Esophagus (tissue), 2 donors: Measurements from ENCODE around the gene IFIT3. TPM values are rescaled to one million over a fixed set of nuclear protein-coding genes. Genes with fewer than 3 reads are reported as not detected.
"Not testable (repeated sequence)": the region's sequence is repeated elsewhere in the genome, so short reads cannot be mapped to it uniquely, and the experiment has no call there.

ENCODE experiments used
- H3K27ac ChIP-seq, 2 donors: one replicate each; pipeline ENCODE4 v1.5.1; 2013; ENCODE audit warnings: low read depth in 2 of 2, mild to moderate bottlenecking in 2 of 2, inconsistent platforms in 1 of 2, low read length in 1 of 2, moderate library complexity in 1 of 2
- H3K27me3 ChIP-seq, 2 donors: one replicate each; pipeline ENCODE4 v1.6.1; 2013; ENCODE audit warnings: low read length in 2 of 2, control low read depth in 1 of 2, mild to moderate bottlenecking in 1 of 2; ENCODE audit not compliant: insufficient read depth in 2 of 2, control insufficient read depth in 1 of 2
- H3K36me3 ChIP-seq, 2 donors: one replicate each; pipeline ENCODE4 v1.6.1; 2013; ENCODE audit warnings: low read length in 1 of 2; ENCODE audit not compliant: control insufficient read depth in 2 of 2, insufficient read depth in 2 of 2
- H3K4me1 ChIP-seq, 2 donors: one replicate each; pipeline ENCODE4 v1.6.1; 2013; ENCODE audit warnings: low read length in 1 of 2; ENCODE audit not compliant: control insufficient read depth in 2 of 2, insufficient read depth in 2 of 2
- H3K4me3 ChIP-seq, 2 donors: one replicate each; pipeline ENCODE4 v1.5.1; 2013; ENCODE audit warnings: low read length in 2 of 2, mild to moderate bottlenecking in 2 of 2, low read depth in 1 of 2, moderate library complexity in 1 of 2
- H3K9me3 ChIP-seq, 2 donors: one replicate each; pipeline ENCODE4 v1.6.1; 2013; ENCODE audit warnings: mild to moderate bottlenecking in 2 of 2, low read depth in 1 of 2, low read length in 1 of 2, moderate library complexity in 1 of 2; ENCODE audit not compliant: control insufficient read depth in 2 of 2, insufficient read depth in 1 of 2
- WGBS, 2 donors: extraction: QIAGEN DNeasy Blood & Tissue Kit; methylation state at CpG; one replicate each; pipeline ENCODE4 v1.1.7; 2013; 5-methylcytosine and 5-hydroxymethylcytosine counted together
- polyA plus RNA-seq, 2 donors: library from polyadenylated mRNA; stranded (reverse); fragments of 200-250 nt; gene quantifications; one replicate each; pipeline ENCODE4 v1.2.3, GENCODE V29; 2013
- donor health status: healthy with polysubstance abuse.
- donor health status: Bipolar disorder and iron deficiency.

IFIT3 gene
- polyA plus RNA-seq, 2 donors, result 1.4 to 2.6 TPM

DNA sequence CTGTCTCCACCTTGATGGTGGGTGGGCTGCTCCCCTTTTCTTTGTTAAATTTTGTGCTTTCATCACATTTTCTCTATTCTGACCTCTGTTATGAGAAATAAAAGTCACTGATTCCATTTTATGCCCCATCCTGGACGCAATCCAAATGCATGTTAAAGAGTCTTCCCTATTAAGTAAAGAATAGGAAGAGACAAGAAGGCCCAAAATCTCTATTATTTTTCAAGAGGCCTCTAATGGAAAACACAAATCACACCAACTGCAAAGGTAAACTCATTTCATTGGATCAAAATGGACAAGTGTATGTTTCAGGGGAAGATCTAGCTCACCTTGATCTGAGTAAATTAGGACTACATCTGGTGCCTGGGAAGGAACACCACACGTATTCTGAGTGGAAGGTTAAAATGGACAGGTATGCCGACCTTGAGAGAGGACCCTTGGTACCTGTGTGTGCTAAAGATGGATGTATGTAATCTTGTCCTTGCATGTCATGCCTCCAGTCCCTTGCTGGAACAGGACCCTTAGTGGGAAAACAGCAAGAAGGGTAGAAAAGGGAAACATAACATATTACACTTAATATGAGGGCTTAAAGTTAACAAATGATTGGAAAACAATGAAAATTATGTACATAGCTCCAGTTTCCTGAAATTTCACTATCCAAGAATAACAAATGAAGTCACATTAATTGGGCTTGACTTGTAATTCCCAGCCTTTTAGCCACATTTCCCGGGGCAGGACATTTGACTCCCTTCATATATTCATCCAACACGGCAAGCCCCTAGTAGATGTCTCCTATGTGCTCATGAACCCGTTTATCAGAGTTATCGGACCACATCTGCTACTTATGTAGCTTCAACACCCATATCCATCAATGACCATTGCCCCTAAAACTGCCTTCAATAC lies 18.4 kb upstream of the IFIT3 start:
- Histone ChIP-seq H3K9me3 (no peaks in the 10 kb centered on the region), H3K27me3 (no peaks in the 10 kb centered on the region), H3K36me3 (peaks cover 3 to 4% of the 10 kb centered on the region in 2 donors), H3K4me1 (no peaks in the 10 kb centered on the region), H3K4me3 (no peak overlapping the region), H3K27ac (no peak overlapping the region)
- WGBS, 2 donors, result 87 to 93% methylated on average over 7 of the region's 7 CpGs

DNA sequence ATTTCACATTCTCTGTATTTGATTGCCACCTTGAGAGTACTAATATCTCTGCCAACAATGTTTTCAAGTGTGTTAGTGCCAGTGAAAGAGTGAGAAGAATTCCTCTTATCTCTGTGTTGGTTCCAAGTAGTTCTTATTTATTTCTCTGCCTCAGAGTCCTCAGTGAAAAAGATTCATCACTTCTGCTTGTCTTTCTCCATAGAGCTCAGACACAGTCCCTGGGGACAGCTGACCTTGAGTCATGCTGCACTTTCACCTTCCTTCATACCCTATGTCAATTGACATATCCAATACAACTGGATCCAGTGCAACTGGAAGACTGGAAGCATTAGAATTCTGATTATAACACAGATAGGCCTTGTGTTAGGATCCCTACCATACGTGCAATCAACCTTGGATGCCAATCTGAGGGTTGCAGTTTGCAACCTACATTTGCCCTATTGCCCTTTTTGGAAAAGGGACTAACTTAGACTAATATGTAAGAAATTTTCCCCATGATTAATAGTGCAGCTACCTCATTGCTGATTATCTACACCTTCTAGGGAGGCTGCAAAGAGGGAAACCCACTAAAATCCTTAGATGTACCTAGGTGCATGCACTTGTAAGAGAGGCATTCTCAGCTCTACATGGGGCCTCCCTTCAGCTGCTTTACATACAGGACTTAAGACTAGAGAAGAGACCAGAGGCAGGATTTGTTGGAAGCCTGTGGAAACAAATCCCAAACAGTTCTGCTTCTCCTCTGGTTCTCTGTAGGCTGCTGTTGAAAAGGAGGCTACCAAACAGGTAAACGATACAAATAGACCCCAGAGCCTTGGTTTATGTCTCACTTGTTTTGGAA lies 17.5 kb upstream of the IFIT3 start:
- H3K27ac ChIP-seq, result no peak overlapping the region

DNA sequence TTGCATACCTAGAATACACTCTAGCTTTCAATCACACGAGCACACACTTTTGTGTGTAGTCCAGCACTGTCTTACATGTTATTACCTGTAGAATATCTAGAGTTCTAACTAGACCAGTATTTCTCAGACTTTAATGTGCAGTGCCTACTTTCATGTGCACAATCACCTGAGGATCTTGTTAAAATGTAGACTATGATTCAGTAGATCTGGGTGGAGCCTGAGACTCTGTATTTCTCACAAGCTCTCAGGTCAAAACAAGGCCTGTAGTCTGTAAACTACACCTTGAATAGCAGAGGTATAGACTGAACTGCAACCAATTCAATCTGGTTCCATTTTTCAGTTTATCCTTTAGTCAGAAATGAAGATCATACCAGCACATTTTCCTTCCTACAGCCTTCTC lies 14.8 kb upstream of the IFIT3 start:
- Histone ChIP-seq H3K9me3 (no peaks in the 10 kb centered on the region), H3K36me3 (no peaks in the 10 kb centered on the region), H3K27ac (no peak overlapping the region), H3K4me3 (no peak overlapping the region), H3K27me3 (no peaks in the 10 kb centered on the region), H3K4me1 (no peaks in the 10 kb centered on the region)
- 51 to 68% methylated on average over 1 of the region's 1 CpG for WGBS, 2 donors

More for the DNA sequence above, 17.5 kb upstream of the IFIT3 start:
- no peaks in the 10 kb centered on the region for H3K9me3 ChIP-seq
- no peak overlapping the region for H3K4me3 ChIP-seq
- H3K4me1 ChIP-seq, result no peaks in the 10 kb centered on the region
- WGBS, 2 donors, result 81 to 95% methylated on average over 2 of the region's 2 CpGs
- no peaks in the 10 kb centered on the region for H3K27me3 ChIP-seq
- H3K36me3 ChIP-seq, result peaks cover 3 to 4% of the 10 kb centered on the region in 2 donors

DNA sequence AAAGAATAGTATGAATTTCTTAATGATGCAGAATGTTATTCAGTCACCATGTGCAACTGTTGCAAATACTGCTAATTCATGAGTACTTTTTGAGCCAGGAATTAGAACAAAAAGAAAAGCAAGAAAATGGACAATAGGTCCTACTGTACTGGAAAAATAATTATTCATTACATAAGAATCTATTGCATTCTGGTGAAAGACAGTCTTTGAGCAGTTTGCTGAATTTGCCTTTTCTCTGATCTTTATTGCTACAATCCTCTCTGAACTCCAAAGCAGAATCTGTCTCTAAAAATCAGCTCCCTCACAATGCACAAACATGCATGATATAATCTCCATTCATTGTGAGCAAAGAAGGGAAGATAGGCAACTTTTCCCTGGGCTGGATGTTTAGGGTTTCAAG lies 13.1 kb upstream of the IFIT3 start:
- Histone ChIP-seq H3K4me3 (no peak overlapping the region), H3K9me3 (no peaks in the 10 kb centered on the region), H3K4me1 (no peaks in the 10 kb centered on the region), H3K27me3 (no peaks in the 10 kb centered on the region), H3K27ac (no peak overlapping the region), H3K36me3 (no peaks in the 10 kb centered on the region)

DNA sequence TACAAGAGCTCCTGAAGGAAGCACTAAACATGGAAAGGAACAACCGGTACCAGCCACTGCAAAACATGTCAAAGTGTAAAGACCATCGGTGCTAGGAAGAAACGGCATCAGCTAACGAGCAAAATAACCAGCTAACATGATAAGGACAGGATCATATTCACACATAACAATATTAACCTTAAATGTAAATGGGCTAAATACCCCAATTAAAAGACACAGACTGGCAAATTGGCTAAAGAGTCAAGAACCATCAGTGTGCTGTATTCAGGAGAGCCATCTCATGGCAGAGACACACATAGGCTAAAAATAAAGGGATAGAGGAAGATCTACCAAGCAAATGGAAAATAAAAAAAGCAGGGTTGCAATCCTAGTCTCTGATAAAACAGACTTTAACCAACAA lies 9.8 kb upstream of the IFIT3 start:
- H3K27ac ChIP-seq, H3K36me3 ChIP-seq, H3K27me3 ChIP-seq, H3K4me1 ChIP-seq, H3K9me3 ChIP-seq, H3K4me3 ChIP-seq: not testable (repeated sequence)
- WGBS, 2 donors, result 95 to 97% methylated on average over 4 of the region's 4 CpGs

DNA sequence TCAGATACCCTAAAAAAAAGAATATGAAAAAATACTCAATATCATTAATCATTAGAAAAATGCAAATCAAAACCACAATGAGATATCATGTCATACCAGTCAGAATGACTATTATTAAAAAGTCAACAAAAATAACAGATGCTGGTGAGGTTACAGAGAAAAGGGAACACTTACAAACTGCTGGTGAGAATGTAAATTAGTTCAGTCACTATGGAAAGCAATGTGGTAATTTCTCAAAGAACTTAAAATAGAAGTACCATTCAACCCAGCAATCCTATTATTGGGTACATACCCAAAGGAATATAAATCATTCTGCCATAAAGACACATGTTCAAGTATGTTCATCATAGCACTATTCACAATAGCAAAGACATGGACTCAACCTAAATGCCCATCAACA lies 2.7 kb upstream of the IFIT3 start:
- H3K4me1 ChIP-seq, H3K4me3 ChIP-seq, H3K36me3 ChIP-seq, H3K27me3 ChIP-seq, H3K27ac ChIP-seq, H3K9me3 ChIP-seq: not testable (repeated sequence)

DNA sequence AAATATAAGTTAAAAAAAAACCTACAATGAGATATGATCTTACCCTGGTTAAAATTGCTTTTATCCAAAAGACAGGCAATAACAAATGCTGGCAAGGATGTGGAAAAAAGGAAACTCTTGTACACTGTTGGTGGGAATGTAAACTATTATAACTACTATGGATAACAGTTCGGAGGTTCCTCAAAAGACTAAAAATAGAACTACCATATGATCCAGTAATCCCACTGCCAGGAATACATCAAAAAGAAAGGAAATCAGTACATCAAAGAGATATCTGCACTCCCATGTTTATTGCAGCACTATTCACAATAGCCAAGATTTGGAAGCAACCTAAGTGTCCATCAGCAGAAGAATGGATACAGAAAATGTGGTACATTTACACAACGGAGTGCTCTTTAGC lies 1.9 kb upstream of the IFIT3 start:
- not testable (repeated sequence) for H3K36me3 ChIP-seq, H3K4me1 ChIP-seq, H3K9me3 ChIP-seq, H3K4me3 ChIP-seq, H3K27me3 ChIP-seq, H3K27ac ChIP-seq
- WGBS, 2 donors, result 59 to 76% methylated on average over 2 of the region's 2 CpGs

DNA sequence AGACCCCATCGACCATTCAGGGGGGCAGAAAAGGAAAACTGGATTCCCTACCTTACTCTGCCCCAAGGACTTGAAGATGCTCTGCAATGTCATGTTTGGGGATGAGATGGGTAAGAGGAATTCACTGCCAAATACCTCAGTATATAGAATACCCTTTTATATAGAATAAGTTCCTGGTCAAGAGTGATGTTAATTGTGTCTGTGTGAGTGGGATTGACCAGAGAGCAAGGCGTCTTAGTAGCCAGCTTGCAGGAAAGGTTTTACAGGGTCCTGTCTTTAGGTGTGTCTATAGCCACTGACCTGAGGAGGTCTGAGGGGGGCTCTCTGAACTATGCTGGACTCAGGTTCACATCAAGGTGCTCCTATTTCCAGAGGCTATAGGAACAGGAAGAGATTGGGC lies 1.4 kb downstream of the IFIT3 start:
- H3K36me3 ChIP-seq, result no peaks in the 10 kb centered on the region
- H3K27ac ChIP-seq, result no peak overlapping the region
- no peak overlapping the region for H3K4me3 ChIP-seq
- H3K4me1 ChIP-seq, result peaks cover 0 to 6% of the 10 kb centered on the region in 2 donors
- 97% methylated on average over 2 of the region's 2 CpGs for WGBS, 2 donors
- H3K27me3 ChIP-seq, result no peaks in the 10 kb centered on the region
- no peaks in the 10 kb centered on the region for H3K9me3 ChIP-seq

DNA sequence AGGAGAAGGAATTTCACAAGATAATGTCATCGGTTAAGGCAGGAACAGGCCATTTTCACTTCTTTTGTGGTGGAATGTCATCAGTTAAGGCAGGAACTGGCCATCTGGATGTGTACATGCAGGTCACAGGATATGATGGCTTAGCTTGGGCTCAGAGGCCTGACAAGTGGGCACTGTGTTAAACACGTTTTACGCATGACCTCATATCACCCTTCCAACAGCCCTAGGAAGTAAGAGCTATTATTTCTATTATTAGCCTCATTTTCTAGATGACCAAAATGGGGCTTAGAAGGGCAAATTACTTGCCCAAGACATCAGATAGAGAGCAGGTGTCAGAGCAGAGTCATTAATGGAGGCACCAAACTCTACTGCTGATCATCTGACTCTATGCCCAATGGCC lies 2.2 kb downstream of the IFIT3 start:
- not testable (repeated sequence) for H3K9me3 ChIP-seq, H3K4me1 ChIP-seq, H3K27me3 ChIP-seq, H3K27ac ChIP-seq, H3K36me3 ChIP-seq, H3K4me3 ChIP-seq
- 72 to 77% methylated on average over 2 to 3 of the region's 3 CpGs for WGBS, 2 donors
